IMR-90 (cell line): ENCODE measurements around the gene POLR2F. TPM values are rescaled to one million over a fixed set of nuclear protein-coding genes. Genes with fewer than 3 reads are reported as not detected.

Experiments
- ATAC-seq: fragments of 200-7000 bp; cut with Tn5 transposase; 2 replicates; pipeline ENCODE4 v1.9.1; 2020; ENCODE audit warnings: low read depth, mild to moderate bottlenecking, moderate library complexity
- BruUV-seq: library from RNA; stranded (reverse); fragments of 400-500 nt; replicated peaks from 2 replicates; lab custom pipeline; 2021; lab: Mats Ljungman, UMichigan
- CTCF ChIA-PET: fragments of 300-600 bp; formaldehyde crosslinking; extraction: SDS; loops from one replicate; lab custom pipeline; 2021; ENCODE audit warnings: antibody characterized with exemption; lab: Yijun Ruan, JAX
- POLR2A ChIA-PET: fragments of 300-600 bp; sonication (Branson Sonifier 250); formaldehyde crosslinking; loops from one replicate; lab custom pipeline; 2022; ENCODE audit warnings: antibody characterized with exemption; ENCODE audit not compliant: unreplicated experiment; lab: Charles Lee
- DNase-seq: peaks from one replicate; pipeline ENCODE4 v3.0.0; 2013
- H2AFZ ChIP-seq: replicated peaks from 2 replicates; pipeline ENCODE3; 2013; ENCODE audit warnings: low read length, mild to moderate bottlenecking; ENCODE audit not compliant: poor library complexity
- H2AK5ac ChIP-seq: 2 replicates; pipeline ENCODE4 v1.6.1; 2013; ENCODE audit warnings: low read depth, low read length, inconsistent platforms
- H2AK9ac ChIP-seq: replicated peaks from 2 replicates; pipeline ENCODE3; 2013; ENCODE audit warnings: mild to moderate bottlenecking, low read depth, low read length, moderate library complexity; ENCODE audit not compliant: poor library complexity
- H2BK120ac ChIP-seq: 2 replicates; pipeline ENCODE4 v1.6.1; 2013; ENCODE audit warnings: low read depth, low read length, inconsistent platforms
- H2BK15ac ChIP-seq: 3 replicates; pipeline ENCODE4 v1.6.1; 2013; ENCODE audit warnings: low read depth, low read length, inconsistent platforms
- H2BK20ac ChIP-seq: 2 replicates; pipeline ENCODE4 v1.6.1; 2013; ENCODE audit warnings: low read depth, mild to moderate bottlenecking, inconsistent platforms, low read length, moderate library complexity
- H2BK5ac ChIP-seq: 2 replicates; pipeline ENCODE4 v1.6.1; 2013; ENCODE audit warnings: mild to moderate bottlenecking, low read depth, low read length, inconsistent platforms; ENCODE audit not compliant: poor library complexity, severe bottlenecking
- H3K14ac ChIP-seq: replicated peaks from 2 replicates; pipeline ENCODE4 v1.6.1; 2013; ENCODE audit warnings: low read depth, low read length, inconsistent platforms
- H3K18ac ChIP-seq: 2 replicates; pipeline ENCODE4 v1.6.1; 2013; ENCODE audit warnings: low read depth, low read length, control low read depth
- H3K23ac ChIP-seq: 2 replicates; pipeline ENCODE4 v1.6.1; 2013; ENCODE audit warnings: low read depth, low read length, inconsistent platforms
- H3K27ac ChIP-seq: 2 replicates; pipeline ENCODE4 v1.5.1; 2013; ENCODE audit warnings: mild to moderate bottlenecking, control low read depth, low read length; ENCODE audit not compliant: insufficient read depth
- H3K27me3 ChIP-seq: 2 replicates; pipeline ENCODE4 v1.6.1; 2013; ENCODE audit warnings: low read length; ENCODE audit not compliant: control insufficient read depth, insufficient read depth
- H3K36me3 ChIP-seq: 2 replicates; pipeline ENCODE4 v1.6.1; 2013; ENCODE audit warnings: low read length, mixed read lengths; ENCODE audit not compliant: control insufficient read depth, insufficient read depth
- H3K4ac ChIP-seq: 2 replicates; pipeline ENCODE4 v1.6.1; 2013; ENCODE audit warnings: low read depth, low read length, inconsistent platforms
- H3K4me1 ChIP-seq: 2 replicates; pipeline ENCODE4 v1.6.1; 2013; ENCODE audit warnings: low read length, mixed read lengths; ENCODE audit not compliant: control insufficient read depth, insufficient read depth
- H3K4me2 ChIP-seq: 2 replicates; pipeline ENCODE4 v1.6.1; 2013; ENCODE audit warnings: low read depth, mild to moderate bottlenecking, control low read depth, low read length, moderate library complexity
- H3K4me3 ChIP-seq: 2 replicates; pipeline ENCODE4 v1.5.1; 2013; ENCODE audit warnings: low read depth, mild to moderate bottlenecking, control low read depth, low read length, moderate library complexity; ENCODE audit not compliant: insufficient read depth
- H3K56ac ChIP-seq: 2 replicates; pipeline ENCODE4 v1.6.1; 2013; ENCODE audit warnings: low read length, inconsistent platforms; ENCODE audit not compliant: insufficient read depth; ENCODE audit errors: extremely low read depth
- H3K79me1 ChIP-seq, 2 experiments: 2 replicates each; pipeline ENCODE4 v1.6.1; 2013; ENCODE audit warnings: low read length in 2 of 2, inconsistent platforms in 1 of 2, low read depth in 1 of 2
- H3K9ac ChIP-seq: 2 replicates; pipeline ENCODE4 v1.6.1; 2013; ENCODE audit warnings: low read depth, low read length, control low read depth
- H3K9me1 ChIP-seq: 2 replicates; pipeline ENCODE4 v1.6.1; 2013; ENCODE audit warnings: low read length, inconsistent platforms; ENCODE audit not compliant: insufficient read depth
- H3K9me3 ChIP-seq: 2 replicates; pipeline ENCODE4 v1.6.1; 2013; ENCODE audit warnings: low read length; ENCODE audit not compliant: control insufficient read depth, insufficient read depth
- H4K20me1 ChIP-seq: 2 replicates; pipeline ENCODE4 v1.6.1; 2013; ENCODE audit warnings: low read length, inconsistent platforms; ENCODE audit not compliant: insufficient read depth
- H4K5ac ChIP-seq: 2 replicates; pipeline ENCODE4 v1.6.1; 2013; ENCODE audit warnings: mild to moderate bottlenecking, low read depth, low read length, control low read depth
- H4K8ac ChIP-seq, 2 experiments: 2 replicates each; pipeline ENCODE4 v1.6.1; 2013; ENCODE audit warnings: low read depth in 2 of 2, low read length in 2 of 2, control low read depth in 1 of 2, inconsistent platforms in 1 of 2
- H4K91ac ChIP-seq: 2 replicates; pipeline ENCODE4 v1.6.1; 2013; ENCODE audit warnings: low read depth, low read length, inconsistent platforms; ENCODE audit not compliant: insufficient read depth
- BHLHE40 ChIP-seq: fragments of 150-350 bp; IDR thresholded peaks from 2 replicates; pipeline ENCODE4 v1.6.1; 2016; ENCODE audit warnings: mild to moderate bottlenecking, low read depth, low read length
- CEBPB ChIP-seq: IDR thresholded peaks from 2 replicates; pipeline ENCODE4 v1.6.1; 2012; ENCODE audit warnings: low read depth, low read length, improper control_type of control experiment
- CHD1 ChIP-seq: IDR thresholded peaks from 2 replicates; pipeline ENCODE4 v1.6.1; 2012; ENCODE audit warnings: low read depth, low read length, improper control_type of control experiment
- CTCF ChIP-seq: conservative IDR thresholded peaks from 2 replicates; pipeline ENCODE4 v1.5.1; 2012; ENCODE audit warnings: mild to moderate bottlenecking, low read depth, low read length, improper control_type of control experiment
- ELK1 ChIP-seq: fragments of 150-350 bp; IDR thresholded peaks from 2 replicates; pipeline ENCODE4 v1.6.1; 2016; ENCODE audit warnings: low read depth, mild to moderate bottlenecking, low read length, moderate library complexity, borderline replicate concordance
- FOS ChIP-seq: fragments of 150-350 bp; IDR thresholded peaks from 2 replicates; pipeline ENCODE4 v1.6.1; 2016; ENCODE audit warnings: low read depth, low read length
- MAFK ChIP-seq: IDR thresholded peaks from 2 replicates; pipeline ENCODE4 v1.6.1; 2012; ENCODE audit warnings: low read depth, low read length, improper control_type of control experiment
- MAZ ChIP-seq: IDR thresholded peaks from 2 replicates; pipeline ENCODE4 v1.6.1; 2012; ENCODE audit warnings: low read depth, mild to moderate bottlenecking, low read length, improper control_type of control experiment, moderate library complexity, borderline replicate concordance
- MXI1 ChIP-seq: IDR thresholded peaks from 2 replicates; pipeline ENCODE4 v1.6.1; 2012; ENCODE audit warnings: low read depth, mild to moderate bottlenecking, low read length, moderate library complexity, borderline replicate concordance
- NFE2L2 ChIP-seq: fragments of 150-350 bp; IDR thresholded peaks from 2 replicates; pipeline ENCODE4 v1.6.1; 2016; ENCODE audit warnings: low read depth, mild to moderate bottlenecking, low read length
- POLR2A ChIP-seq: IDR thresholded peaks from 2 replicates; pipeline ENCODE4 v1.6.1; 2012; ENCODE audit warnings: mild to moderate bottlenecking, low read depth, low read length
- RAD21 ChIP-seq: IDR thresholded peaks from 2 replicates; pipeline ENCODE4 v1.6.1; 2012; ENCODE audit warnings: low read length, improper control_type of control experiment
- RCOR1 ChIP-seq: IDR thresholded peaks from 2 replicates; pipeline ENCODE4 v1.6.1; 2012; ENCODE audit warnings: mild to moderate bottlenecking, low read length, improper control_type of control experiment; ENCODE audit not compliant: insufficient replicate concordance
- RFX5 ChIP-seq: IDR thresholded peaks from 2 replicates; pipeline ENCODE4 v1.8.0; 2012; ENCODE audit warnings: low read depth, mild to moderate bottlenecking, low read length, moderate library complexity
- SMC3 ChIP-seq: fragments of 150-350 bp; IDR thresholded peaks from 2 replicates; pipeline ENCODE4 v1.6.1; 2016; ENCODE audit warnings: low read depth, mild to moderate bottlenecking, antibody characterized with exemption, low read length, moderate library complexity
- USF2 ChIP-seq: fragments of 150-350 bp; IDR thresholded peaks from 2 replicates; pipeline ENCODE4 v1.6.1; 2017; ENCODE audit warnings: mild to moderate bottlenecking, antibody characterized with exemption, low read length, low read depth
- WGBS, 2 experiments: methylation state at CpG; one replicate each; pipeline versions ENCODE4 v1.1.5 to v1.1.7; 2013; ENCODE audit warnings: missing lambda C conversion rate in 2 of 2; ENCODE audit not compliant: insufficient read length in 1 of 2; ENCODE audit errors: extremely low coverage in 2 of 2; 5-methylcytosine and 5-hydroxymethylcytosine counted together
- dilution Hi-C: fragments of 300-500 bp; cut with HindIII; formaldehyde crosslinking; loops from one replicate; pipeline ENCODE4 v1.14.3; 2018; ENCODE audit warnings: low sequenced_read_pairs; ENCODE audit not compliant: unreplicated experiment
- in situ Hi-C: fragments of 300-500 bp; cut with MboI; formaldehyde crosslinking; loops from 3 replicates; pipeline ENCODE4 v1.14.3; 2019; ENCODE audit warnings: low sequenced_read_pairs, inconsistent platforms, mixed read lengths
- intact Hi-C: fragments of 100-400 bp; cut with micrococcal nuclease; formaldehyde crosslinking; loops from 2 replicates; pipeline ENCODE4 v1.10.0; 2022
- polyA plus RNA-seq, 3 experiments: library from polyadenylated mRNA; depleted of rRNA; stranded (reverse); fragments of >200 nt; gene quantifications; 2 replicates each; pipeline ENCODE4 v1.2.3, GENCODE V29; 2012; ENCODE audit warnings: low replicate concordance in 1 of 3
- total RNA-seq: library from RNA; depleted of rRNA; stranded (reverse); fragments of >200 nt; gene quantifications from 2 replicates; pipeline ENCODE4 v1.2.3, GENCODE V29; 2012

The POLR2F gene
- total and polyA plus RNA-seq, 2 of the 4 experiments (the other 2 are of a cell fraction): 26.0 to 147 TPM

GRCh38 chr22:37982151-37982785, 28.8 kb downstream of the POLR2F start:
- no peak overlapping the region for H3K9ac ChIP-seq
- H3K14ac ChIP-seq: no peak overlapping the region
- no peak overlapping the region for H2AK9ac ChIP-seq
- no peaks in the 10 kb centered on the region for H4K20me1 ChIP-seq
- H3K4me1 ChIP-seq: no peaks in the 10 kb centered on the region
- H3K36me3 ChIP-seq: no peaks in the 10 kb centered on the region
- no CpG with 5 or more reads among the region's 8 CpGs for WGBS, 2 experiments
- no peak overlapping the region for H2BK20ac ChIP-seq
- H4K8ac ChIP-seq: no peak overlapping the region
- H3K27me3 ChIP-seq: no peaks in the 10 kb centered on the region
- intact Hi-C loops (no loop called here), in situ Hi-C loops (no loop called here), dilution Hi-C loops (no loop called here)
- H2AFZ ChIP-seq: no peak overlapping the region
- no peak overlapping the region for H2BK15ac ChIP-seq
- ChIA-PET POLR2A (no interaction called here), CTCF (interaction anchor here (0.6 kb wide), 1 partner anchor 28 kb away, joined by 4 read pairs; no protein-coding TSS in a partner anchor)
- no peak overlapping the region for H2BK120ac ChIP-seq
- no peak overlapping the region for H3K23ac ChIP-seq
- no peak overlapping the region for H2AK5ac ChIP-seq
- no peaks in the 10 kb centered on the region for H3K9me3 ChIP-seq
- ATAC-seq (no peak), DNase-seq (no peak)
- BruUV-seq: no TSS peak
- no peak overlapping the region for H4K91ac ChIP-seq
- TF ChIP-seq FOS: no peak
- no peak for TF ChIP-seq MXI1
- no peak for TF ChIP-seq NFE2L2
- TF ChIP-seq CEBPB: no peak
- TF ChIP-seq POLR2A: no peak
- no peak for TF ChIP-seq RFX5
- TF ChIP-seq CTCF: no peak
- TF ChIP-seq RCOR1: no peak
- no peak for TF ChIP-seq CHD1
- no peak for TF ChIP-seq SMC3
- TF ChIP-seq BHLHE40: no peak
- TF ChIP-seq USF2: no peak
- TF ChIP-seq ELK1: no peak
- no peak for TF ChIP-seq MAFK
- no peak for TF ChIP-seq MAZ
- no peak for TF ChIP-seq RAD21
- no peak overlapping the region for H3K4ac ChIP-seq
- no peak overlapping the region for H3K56ac ChIP-seq
- no peak overlapping the region for H3K27ac ChIP-seq
- no peaks in the 10 kb centered on the region for H3K79me1 ChIP-seq
- no peak overlapping the region for H4K5ac ChIP-seq
- no peak overlapping the region for H3K4me3 ChIP-seq
- H3K4me2 ChIP-seq: no peak overlapping the region
- H2BK5ac ChIP-seq: no peak overlapping the region
- H3K18ac ChIP-seq: no peak overlapping the region
- no peaks in the 10 kb centered on the region; the same call in 1 of the 2 replicates for H3K9me1 ChIP-seq
